ENCODE results near the gene ACTN2.
"Not testable (repeated sequence)": the region's sequence is repeated elsewhere in the genome, so short reads cannot be mapped to it uniquely, and the experiment has no call there.

The ACTN2 gene

DNA sequence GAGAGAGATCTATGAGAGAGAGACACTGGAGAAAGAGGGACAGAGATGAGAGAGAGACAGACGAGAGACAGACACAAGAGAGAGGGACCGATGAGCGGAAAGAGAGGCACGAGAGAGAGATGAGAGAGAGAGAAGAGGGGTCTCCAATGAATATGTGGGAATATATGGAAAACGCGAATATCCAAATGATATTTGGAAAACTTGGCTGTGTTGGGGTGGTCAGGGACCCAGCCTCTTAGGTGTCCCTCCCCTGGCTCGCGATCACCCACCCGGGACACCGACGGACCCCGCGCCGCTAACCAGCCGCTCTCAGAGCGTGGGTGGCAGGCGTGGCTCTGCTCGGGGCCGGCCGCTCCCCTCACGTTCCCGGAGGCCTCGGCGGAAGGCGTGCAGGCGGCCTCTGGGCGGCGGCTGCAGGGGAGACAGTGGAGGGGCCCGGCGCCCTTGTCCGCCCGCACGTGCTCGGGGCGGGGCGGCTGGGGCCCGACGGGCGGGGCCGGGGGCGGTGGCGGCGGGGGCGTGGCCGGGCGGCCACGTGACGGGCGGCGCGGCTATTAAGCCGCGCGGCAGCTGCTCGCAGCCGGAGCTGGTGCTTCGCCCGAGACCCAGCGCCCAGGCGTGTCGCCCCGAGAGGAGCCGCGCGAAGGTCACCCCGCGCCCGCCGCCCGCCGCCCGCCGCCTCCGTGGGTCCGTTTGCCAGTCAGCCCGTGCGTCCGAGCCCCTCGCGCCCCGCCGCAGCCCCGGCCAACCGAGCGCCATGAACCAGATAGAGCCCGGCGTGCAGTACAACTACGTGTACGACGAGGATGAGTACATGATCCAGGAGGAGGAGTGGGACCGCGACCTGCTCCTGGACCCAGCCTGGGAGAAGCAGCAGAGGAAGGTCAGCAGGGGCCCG lies at the start of gene ACTN2:
TSS of gene ACTN2 (plus strand) at position 583 of the 898 bp plus-strand sequence. CDS start at position 758, 175 bp downstream.
- no peak for DNase-seq (ENCODE audit: low spot score)

DNA sequence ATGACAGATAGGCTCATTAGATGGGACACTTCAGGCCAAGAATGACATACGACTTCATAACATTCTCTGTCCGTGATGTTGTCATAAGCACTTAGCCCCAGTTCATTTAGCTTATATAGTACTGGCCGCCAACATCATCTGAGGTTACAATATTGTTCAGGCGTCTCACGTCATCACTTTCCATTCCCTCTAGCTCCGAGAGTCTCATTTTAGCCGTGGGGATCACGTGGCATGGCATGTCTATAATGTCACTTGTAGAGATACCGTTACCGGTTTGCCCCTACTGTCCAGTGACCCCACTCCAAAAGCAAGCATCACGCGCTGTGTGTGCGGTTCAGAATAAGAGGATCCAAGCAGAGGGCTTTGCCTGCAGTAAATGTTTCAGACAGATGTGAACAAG lies 47.4 kb upstream of the ACTN2 start:
- DNase-seq (ENCODE audit: low spot score) = no peak

DNA sequence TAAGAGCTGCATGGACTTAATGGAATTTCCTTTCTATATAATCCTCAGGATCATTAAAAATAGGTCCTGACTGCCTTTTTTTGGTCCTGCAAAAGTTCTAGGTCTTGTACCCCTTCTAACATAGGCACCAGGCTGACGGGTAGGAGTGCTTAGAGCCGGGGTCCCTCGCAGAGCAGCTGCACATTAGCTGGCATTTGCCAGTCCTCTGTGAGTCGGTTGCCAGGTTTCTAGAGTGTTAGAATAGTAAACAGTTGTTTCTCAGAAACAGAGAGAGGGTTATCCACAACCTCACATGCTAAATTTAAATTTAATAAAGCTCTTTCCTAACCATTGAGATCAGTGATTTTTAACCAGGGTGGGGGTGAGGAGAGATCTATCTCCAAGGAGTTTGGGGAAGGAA lies 46.6 kb upstream of the ACTN2 start:
- DNase-seq (ENCODE audit: low spot score) = peak; percentile 17

DNA sequence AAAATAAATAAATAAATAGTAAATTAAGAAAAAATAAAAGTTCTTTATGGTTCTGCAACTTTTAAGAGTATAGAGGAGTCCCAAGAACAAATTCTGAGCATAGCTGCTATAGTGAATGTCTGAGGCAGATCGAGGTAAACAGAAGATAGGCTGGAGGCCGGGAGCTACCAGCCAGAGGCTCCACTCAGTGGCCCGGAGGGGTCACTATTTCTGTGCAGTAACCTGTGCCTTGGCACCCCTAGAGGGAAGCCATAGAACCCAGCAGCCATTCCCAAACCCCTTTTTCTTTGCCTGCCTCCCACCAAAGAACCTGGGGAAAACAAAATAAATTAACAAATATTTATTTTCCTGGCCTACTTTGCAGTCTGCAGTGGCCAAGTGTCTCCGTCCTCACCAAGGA lies 43.5 kb upstream of the ACTN2 start:
- DNase-seq (ENCODE audit: low spot score) = no peak

DNA sequence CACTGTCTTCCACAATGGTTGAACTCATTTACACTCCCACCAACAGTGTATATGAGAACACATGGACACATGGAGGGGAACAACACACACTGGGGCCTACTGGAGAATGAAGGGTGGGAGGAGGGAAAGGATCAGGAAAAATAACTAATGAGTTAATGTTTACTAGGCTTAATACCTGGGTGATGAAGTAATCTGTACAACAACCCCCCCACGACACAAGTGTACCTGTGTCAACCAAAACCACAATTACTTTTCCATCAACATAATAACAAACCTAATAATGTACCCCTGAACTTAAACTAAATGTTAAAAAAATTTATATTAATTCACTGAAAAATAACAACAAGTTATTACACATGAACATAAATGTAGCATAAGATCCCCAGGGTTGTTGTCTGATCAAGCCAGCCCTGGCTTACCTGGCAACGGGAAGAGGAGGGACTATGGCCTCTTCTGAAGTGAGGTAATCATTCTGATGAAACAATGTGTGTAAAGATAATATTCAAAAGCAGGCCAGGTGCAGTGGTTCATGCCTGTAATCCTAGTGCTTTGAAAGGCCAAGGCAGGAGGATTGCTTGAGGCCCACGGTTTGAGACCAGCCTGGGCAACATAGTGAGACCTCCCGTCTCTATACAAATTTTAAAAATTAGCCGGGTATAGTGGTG lies 41.2 kb upstream of the ACTN2 start:
- no peak for DNase-seq (ENCODE audit: low spot score)

DNA sequence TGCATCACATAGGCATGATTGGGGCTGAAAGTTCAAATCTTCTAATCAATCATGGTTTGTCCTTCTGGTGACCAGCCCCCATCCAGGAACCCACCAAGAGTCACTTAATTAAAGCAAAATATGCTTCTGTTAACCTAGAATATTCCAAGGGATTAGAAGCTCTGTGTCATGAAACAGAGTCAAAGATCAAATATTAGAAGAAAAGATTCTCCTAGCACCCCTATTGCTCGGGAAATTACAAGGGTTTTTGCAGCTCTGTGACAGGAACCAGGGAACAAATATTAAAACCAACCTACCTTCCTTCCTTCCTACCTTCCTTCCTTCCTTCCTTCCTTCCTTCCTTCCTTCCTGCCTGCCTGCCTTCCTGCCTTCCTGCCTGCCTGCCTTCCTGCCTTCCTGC lies 31.8 kb upstream of the ACTN2 start:
- DNase-seq (ENCODE audit: low spot score) = no peak

DNA sequence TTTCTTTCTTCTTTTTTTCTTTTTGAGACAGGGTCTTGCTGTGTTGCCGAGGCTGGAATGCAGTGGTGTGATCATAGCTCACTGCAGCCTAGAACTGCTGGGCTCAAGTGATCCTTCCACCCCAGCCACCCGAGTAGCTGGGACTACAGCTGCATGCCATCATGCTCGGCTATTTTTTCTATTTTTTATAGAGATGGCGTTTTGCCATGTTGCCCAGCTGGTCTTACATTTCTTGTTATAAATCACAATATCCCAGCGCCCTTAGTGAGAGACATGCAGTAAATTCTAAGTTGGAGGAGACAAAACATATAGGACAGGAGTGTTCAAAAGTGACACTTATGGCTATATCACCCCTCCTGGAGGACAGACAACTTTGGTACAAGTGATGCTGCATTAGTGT lies 31.3 kb upstream of the ACTN2 start:
- DNase-seq (ENCODE audit: low spot score) = no peak

DNA sequence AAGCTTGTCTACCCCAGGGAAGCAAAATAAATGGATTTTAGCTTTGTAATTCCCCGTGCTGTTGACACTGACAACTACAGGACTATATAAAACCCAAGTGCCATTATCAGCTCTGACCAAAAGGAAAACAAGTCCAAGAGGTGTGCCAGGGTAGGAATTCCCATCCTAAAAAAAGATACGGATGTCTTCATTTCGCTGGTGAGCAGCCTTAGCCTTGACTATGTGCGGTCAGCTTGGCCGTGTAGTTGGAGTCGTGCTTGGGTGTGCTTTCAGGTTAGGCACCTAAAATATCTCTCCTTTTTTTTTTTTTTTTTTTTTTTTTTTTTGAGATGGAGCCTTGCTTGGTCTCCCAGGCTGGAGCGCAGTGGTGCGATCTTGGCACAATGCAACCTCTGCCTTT lies 28.9 kb upstream of the ACTN2 start:
- no peak for DNase-seq (ENCODE audit: low spot score)

DNA sequence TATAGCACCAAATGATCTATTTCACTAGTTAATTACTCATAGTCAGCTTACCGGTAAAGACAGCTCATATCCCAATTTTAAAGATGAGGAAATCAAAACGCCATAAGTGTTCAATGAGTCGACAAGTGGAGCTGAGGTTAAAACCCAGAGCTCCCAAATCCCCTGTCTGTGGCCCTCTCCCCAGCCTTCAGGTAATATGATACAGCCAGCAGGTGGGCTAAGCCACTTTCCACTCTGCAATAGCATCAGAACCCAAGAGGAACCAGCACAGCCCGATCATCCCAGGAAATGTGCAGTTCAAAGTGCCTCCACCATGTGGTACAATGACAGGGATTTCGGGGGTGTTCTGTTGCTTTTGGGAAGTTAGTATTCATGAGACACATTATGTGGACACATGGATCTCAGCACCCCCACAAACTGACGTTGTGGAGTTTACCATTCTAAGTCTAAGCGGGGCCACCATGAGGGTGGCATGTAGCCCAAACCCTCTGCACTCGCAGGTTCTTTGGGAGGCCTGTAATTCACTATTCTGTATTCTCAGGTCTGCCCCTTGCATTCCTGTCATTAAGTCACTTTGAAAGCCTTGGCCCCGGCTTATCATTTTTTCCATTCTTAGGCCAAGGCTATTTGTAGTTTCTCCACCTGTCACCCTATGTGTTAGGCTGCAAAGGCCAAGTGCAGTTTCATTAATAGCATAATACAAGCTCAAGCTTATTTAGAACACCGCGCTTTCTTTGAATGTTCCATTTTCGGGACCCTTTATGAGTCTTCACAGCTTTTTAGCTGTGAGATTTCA lies 26.3 kb upstream of the ACTN2 start:
- no peak for DNase-seq (ENCODE audit: low spot score)

DNA sequence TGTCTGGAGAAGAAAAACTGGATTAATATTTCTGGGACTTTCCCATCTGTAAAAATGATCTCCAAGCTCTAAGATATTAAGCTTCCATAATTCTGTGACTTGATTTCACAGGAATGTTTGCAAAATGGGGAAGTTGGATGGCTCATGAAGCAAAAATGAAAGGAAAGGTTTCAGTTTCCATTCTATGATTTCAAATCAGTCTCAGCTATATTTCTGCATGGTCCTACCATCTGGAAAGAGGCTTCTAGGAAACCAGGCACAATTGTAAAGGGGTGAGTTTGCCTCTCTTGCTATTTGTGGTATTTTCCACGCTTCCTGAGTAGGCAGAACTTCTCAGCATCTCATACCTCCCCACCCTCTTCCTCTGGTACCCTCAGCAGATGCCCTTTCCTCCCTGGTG lies 22.4 kb upstream of the ACTN2 start:
- no peak for DNase-seq (ENCODE audit: low spot score)

DNA sequence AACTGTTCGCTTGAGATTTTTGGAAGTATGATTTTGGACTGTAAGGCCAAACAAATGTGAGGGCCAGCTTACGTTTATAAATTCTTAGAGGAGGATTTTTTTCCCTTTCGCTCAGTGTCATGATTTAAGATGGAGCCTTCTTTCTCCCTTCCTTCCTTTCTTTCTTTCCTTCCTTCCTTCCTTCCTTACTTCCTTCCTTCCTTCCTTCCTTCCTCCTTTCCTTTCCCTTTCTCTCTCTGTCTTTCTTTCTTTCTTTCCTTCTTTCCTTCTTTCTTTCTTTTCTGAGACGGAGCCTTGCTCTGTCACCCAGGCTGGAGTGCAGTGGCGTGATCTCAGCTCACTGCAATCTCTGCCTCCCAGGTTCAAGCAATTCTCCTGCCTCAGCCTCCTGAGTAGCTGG lies 17.4 kb upstream of the ACTN2 start:
- DNase-seq (ENCODE audit: low spot score) = not testable (repeated sequence)

DNA sequence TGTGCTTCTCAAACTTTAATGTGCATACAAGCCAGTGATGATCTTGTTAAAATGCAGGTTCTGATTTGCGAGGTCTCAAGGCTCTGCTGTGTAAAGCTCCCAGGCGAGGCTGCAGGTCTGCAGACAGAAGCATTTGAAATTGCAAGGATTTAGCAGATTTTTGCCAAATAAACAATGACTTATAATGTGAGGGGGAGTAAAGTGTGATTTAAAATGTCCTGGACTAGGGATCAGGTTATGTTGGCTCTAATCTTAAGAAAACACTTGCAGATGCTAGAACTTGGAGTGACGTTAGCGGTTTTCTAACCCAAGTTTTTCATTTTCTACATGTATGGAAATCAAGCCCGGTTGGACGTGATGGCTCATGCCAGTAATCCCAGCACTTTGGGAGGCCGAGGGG lies 16.2 kb upstream of the ACTN2 start:
- DNase-seq (ENCODE audit: low spot score) = no peak

DNA sequence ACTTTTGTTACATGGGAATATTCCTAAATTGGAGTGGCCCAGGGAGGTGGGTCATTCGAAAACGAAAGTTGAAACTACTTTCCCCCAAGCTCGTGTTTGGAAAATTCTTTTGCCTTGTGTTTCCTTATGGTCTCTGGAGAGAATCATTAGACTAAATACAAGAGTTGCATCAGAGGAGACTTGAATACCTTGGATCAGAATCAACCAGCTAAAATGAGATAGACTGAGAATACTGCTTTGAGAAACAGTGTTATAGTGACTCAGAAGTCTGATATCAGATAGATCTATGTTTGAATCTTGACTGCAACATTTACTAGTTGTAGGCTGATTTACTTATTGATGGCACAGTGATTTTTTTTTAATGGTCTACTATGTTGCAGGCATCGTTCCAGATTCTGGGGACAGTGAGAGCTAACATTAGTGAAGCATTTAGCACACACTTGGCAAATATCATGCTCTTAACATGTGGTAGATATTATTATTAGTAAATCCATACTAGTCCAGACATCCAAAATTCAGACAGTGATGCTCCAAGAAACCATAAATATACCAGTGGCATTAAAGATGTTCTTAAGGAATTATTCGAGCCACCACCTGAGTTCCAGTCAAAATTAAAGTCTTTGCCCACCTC lies 12.9 kb upstream of the ACTN2 start:
- DNase-seq (ENCODE audit: low spot score) = no peak

DNA sequence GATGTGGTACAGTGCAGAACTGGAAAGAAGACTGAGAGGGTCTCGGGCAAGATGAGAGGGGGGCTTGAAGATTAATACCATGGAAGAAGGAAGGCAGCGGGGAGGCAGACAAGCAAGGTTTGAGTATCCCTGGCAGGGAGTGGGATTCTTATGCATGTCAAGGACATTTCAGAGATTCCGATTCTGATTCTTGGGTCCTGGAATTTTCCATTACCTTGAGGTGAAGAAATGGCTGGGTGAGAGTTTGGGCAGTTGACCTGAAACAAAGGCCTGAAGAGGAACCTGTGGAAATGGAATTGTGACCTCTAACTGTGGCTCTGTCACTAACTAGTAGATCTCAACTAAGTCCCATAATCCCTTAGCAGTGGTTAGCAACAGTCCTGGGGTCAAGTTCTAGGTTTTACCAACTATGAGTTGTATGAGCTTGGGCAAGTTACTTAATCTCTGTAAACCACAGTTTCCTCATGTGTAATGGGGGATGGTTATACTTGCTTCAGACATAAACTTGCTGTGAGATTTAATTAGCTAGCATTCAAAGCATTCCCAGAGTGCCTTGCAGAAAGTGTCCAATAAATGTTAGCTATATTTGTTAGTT lies 8.6 kb upstream of the ACTN2 start:
- no peak for DNase-seq (ENCODE audit: low spot score)

DNA sequence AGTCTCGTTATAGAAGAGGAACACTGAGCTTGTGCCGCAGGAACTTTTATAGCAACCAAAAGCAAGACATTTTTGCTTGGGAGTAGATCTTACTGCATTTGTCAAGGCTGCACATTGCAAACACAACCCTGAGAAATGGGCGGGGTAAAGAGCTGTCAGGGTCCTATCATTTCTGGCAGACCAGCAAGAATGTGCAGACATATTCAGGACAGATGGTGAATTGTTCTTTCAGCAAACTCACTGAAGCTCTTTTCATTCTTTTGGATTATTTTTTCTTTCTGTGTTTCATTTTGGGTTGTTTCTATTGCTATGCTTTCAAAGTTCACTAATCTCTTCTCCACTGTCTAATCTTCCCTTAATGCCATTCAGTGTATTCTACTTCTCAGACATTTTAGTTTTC lies 5.1 kb upstream of the ACTN2 start:
- no peak for DNase-seq (ENCODE audit: low spot score)

DNA sequence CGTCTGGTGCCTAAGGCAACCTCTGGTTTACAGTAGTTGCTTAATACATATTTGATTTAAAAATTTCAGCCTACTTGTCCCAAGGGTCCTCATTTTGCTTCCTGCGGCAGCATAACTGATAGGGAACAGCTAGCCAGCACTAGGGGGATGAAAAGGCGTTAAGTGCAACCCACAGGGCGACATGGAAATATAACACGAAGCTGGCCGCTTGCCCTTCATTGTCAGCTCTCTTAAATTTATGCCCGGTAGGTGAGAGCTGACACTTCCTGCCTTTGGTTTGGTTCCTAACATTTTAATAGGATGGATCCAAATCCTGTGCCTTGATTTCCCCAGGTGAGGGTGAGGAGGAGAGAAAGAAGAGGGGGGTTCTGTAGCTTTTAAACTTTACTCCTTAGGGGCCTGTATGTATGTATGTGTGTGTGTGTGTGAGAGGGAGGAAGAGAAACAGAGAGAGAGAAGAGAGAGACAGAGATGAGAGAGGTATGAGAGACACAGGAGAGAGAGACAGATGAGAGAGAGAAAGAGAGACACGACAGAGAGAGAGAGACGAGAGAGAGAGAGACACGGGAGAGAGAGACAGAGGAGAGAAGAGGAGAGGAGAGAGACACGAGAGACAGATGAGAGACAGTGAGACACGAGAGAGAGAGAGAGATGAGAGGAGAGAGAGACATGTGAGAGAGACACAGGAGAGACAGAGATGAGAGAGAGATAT lies 938 bp upstream of the ACTN2 start:
- DNase-seq (ENCODE audit: low spot score) = no peak

DNA sequence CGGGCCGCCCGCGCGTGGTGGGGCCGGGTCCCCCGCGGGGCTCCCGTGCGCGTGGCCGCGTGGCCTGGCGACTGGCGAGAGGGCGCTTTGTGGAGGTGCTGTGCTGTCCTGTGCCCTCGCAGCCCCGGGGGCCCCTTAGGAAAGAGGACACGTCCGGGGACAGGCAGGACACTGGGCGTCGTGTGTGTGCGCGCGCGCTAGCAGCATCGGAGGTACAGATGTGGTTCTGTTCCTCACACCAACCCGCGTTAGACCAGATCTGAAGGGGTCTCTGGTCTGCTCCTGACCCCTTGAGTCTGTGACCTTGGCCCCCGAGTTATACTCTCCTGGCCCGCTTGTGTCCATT lies 489 bp downstream of the ACTN2 start:
- no peak for DNase-seq (ENCODE audit: low spot score)

DNA sequence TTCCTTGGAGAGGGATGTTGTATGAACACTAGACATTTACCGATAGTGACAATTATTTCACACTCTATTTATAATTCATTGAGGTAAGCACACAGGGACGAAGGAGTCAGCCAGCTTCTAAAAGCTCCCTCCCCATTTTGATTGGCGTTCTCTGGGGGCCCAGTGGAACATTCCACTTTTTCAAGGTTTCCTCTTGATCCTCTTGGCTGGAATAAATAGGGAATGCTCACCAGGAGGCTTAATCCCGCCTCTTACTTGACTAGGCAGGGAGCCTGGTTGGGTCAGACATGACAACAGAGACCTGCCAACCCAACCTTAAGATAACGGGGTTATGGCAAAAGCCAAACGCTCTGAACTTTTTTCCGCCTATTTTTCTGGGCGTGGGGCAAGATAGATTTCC lies 974 bp downstream of the ACTN2 start:
- DNase-seq (ENCODE audit: low spot score) = no peak

DNA sequence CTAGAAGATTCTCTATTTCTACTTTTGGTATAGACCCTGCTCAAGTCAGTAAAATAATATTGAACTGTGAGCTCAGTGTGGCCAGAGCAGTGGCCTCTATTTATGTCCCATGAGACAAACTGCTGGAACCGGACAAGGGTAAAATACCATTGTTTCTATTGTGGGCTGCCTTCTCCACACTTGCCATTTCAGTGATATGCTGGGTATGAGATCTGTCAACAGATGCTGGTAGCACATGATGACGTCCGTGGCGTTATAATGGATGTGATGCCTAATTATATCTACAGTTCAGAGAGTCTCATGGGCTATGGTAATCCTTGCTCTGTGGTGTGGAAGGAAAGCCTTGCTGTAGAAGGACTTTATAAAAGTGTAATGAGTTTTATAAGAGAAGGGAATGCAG lies 2.4 kb downstream of the ACTN2 start:
- DNase-seq (ENCODE audit: low spot score) = no peak

DNA sequence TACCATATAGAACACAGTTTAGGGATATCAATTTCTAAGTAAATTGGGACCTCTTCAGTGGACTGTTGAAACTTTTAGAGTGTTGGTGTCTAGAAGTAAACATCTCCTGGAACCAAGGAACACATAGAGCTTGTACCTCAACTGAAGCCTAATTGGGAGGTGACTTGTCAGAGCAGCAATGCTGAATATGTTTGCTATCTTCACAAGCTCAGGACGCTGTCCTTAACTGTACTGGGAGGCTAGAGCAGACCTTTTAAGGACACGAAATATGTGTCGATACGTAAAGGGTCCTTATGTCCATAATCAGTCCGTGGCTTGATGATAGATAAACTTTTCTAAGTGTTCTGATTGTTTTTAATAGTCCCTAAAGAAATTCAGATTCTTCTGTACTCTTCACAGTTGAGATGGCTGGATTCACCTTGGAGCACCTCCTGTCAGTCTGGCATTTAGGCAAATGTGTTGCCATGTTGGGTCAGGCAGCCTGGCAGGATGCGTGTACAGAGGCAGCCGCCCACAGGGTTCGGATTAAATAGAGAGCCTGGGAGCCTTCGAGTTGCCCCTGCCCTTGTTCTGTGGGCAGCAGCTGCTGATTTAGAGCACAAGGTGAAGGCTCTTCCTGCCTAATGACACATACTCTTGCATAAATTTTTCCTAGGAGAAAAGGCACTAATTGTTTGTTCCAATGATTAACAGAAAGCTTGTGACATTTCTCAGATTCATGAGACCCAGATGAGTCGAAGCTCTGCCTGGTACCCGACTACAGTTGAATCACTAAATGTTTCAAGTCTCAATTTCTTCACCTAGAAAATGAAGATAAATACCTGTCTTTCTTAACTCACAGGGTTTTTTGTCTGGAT lies 3.6 kb downstream of the ACTN2 start:
- peak; percentile 59 for DNase-seq (ENCODE audit: low spot score)
